Stimulated activated CD8-positive, alpha-beta memory T cell treated with anti-CD3 and anti-CD28 coated beads, Interleukin-2, amount 100 ng/mL, for 1 hour (primary cell): ENCODE data around the gene CDO1.

Experiments used
- DNase-seq, 2 donors: peaks; one replicate each; pipeline ENCODE4 v3.0.0-alpha.2; 2020; ENCODE audit warnings: low read depth in 2 of 2

Gene CDO1

GRCh38 chr5:115785381-115786065 is 30.9 kb downstream of the CDO1 start:
- no peak for DNase-seq

GRCh38 chr5:115778417-115778816 is 38.0 kb downstream of the CDO1 start:
- no peak for DNase-seq

- no peak for DNase-seq
These were observed 39.5 kb downstream of the CDO1 start for GRCh38 chr5:115776989-115777388.

- no peak for DNase-seq
These were observed 40.5 kb downstream of the CDO1 start for GRCh38 chr5:115775999-115776398.

GRCh38 chr5:115774684-115775083 is 41.8 kb downstream of the CDO1 start:
- DNase-seq, result no peak

- no peak for DNase-seq
These were observed 43.6 kb downstream of the CDO1 start for GRCh38 chr5:115772731-115773475.

GRCh38 chr5:115770466-115770865 is 46.0 kb downstream of the CDO1 start:
- no peak for DNase-seq

GRCh38 chr5:115767424-115767823 is 49.0 kb downstream of the CDO1 start:
- no peak for DNase-seq

GRCh38 chr5:115766608-115767007 is 49.9 kb downstream of the CDO1 start:
- no peak for DNase-seq

- DNase-seq, result no peak
These were observed 58.1 kb downstream of the CDO1 start for GRCh38 chr5:115758356-115758755.

- DNase-seq, result no peak
These were observed 60.8 kb downstream of the CDO1 start for GRCh38 chr5:115755675-115756074.
